Posterior cingulate gyrus (tissue), 11 donors: ENCODE results near the gene TRABD2A.
"Not testable (repeated sequence)": the region's sequence is repeated elsewhere in the genome, so short reads cannot be mapped to it uniquely, and the experiment has no call there.

ENCODE experiments used
- DNase-seq, 10 donors: peaks; one replicate each; pipeline versions ENCODE4 v3.0.0 to v3.0.0-alpha.2; 2020 to 2021; ENCODE audit warnings: mixed read lengths in 3 of 10
- intact Hi-C: fragments of 100-400 bp; cut with DNase I; formaldehyde crosslinking; loops from one replicate; pipeline ENCODE4 v1.15.1; 2023

TRABD2A gene

DNA sequence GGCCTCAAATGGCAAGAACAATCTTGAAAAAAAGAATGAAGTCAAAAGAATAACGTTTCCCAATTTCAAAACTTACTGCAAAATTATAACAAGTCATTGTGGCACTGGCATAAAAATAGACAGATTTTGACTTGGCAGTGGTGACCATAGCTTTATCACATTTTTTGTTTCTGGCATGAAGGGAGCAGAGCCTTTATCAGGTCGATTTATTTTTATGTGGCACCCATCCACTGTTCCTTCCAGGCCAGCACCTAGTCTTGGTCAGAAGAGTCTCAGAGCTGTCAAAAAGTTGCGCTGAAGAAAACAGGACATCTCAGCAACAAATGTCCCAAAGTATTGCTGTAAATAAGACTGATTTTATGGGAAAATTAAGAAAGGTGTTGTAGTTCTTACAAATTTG lies 92.4 kb downstream of the TRABD2A start:
- intact Hi-C loops: no loop called here
- no peak for DNase-seq

DNA sequence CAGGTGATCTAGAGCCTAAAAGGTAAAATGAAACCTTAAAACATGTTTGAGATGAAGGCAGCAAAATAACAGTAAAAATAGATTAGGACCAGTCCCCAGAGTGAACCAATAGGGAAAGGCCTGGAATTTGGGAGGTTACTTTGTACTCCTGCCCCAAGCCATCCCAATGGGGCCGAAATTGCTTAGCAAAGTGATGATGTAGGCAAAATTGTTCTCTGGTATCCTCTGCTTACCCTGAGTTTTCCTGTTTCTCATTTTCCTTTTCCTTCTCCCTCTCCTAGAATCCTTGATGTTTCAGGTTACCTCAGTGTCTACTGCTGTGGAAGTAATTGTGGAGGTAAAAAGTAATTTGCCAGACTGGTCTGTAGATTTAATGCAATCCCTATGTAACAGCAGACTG lies 92.9 kb downstream of the TRABD2A start:
- intact Hi-C loops: no loop called here
- DNase-seq: no peak

DNA sequence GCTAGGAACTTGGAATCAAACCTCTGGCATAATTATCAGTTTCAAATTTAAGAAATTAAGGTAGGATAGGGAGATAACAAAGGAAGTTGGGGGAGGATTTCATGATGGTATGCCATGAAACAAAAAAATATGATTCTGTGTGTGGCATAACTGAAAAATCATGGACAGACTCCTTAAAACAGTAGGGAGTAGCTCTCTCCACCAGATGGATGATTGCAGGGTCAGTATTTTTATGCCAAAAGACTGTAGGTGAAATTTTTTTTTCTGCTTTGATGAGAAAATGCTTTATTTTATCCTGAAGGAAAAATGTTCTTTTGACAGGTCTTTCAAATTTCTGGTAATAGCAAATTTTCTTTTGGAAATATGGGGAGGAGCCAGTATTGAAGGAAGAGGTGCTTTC lies 94.3 kb downstream of the TRABD2A start:
- intact Hi-C loops: no loop called here
- no peak for DNase-seq

DNA sequence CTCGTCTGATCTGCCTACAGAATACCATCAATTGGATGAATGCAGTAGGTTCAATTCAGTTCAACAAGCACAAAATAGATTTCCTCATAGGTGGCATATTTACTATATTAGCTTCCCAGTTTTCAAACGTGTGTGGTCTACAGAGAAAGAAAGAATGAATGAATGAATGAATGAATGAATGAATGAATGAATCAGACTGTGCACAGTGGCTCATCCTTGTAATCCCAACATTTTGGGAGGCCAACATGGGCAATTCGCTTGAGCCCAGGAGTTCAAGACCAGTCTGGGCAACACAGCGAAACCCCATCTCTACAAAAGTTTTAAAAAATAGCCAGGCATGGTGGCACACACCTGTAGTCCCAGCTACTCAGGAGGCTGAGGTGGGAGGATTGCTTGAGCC lies 94.9 kb downstream of the TRABD2A start:
- DNase-seq: no peak
- intact Hi-C loops: no loop called here

DNA sequence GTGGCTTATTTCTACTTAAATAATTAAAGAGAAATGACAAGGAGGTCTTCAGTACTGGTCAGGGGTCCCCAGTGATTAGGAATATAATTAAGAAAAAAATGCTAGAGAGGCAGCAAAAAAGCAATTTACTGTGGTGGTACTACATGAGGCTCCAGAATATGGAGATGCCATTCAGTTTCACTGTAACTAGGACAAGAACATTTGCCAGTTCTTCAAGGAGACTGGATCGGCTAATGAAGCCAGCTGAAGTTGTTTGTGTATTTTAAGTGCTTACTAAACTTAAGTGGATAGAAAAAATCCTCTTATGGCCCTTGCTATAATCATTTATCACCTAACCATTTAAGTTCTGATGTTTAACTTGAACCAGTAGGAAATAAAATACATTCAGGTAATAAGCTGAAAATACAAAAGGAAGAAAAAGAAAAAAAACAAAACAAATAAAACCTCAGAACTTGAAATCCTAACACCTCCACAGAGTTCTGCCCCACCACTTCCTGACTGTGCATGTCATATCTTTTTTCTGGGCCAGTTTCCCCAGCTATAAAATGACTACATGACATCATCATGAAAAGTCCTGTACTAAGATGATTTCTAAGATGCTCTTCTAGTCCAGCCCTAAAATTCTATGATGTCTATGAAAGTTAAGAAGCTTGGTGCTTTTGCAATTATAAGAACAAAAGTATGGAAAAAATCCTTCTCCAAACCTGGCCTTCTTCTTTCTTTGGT lies 98.0 kb downstream of the TRABD2A start:
- no peak for DNase-seq
- intact Hi-C loops: no loop called here

DNA sequence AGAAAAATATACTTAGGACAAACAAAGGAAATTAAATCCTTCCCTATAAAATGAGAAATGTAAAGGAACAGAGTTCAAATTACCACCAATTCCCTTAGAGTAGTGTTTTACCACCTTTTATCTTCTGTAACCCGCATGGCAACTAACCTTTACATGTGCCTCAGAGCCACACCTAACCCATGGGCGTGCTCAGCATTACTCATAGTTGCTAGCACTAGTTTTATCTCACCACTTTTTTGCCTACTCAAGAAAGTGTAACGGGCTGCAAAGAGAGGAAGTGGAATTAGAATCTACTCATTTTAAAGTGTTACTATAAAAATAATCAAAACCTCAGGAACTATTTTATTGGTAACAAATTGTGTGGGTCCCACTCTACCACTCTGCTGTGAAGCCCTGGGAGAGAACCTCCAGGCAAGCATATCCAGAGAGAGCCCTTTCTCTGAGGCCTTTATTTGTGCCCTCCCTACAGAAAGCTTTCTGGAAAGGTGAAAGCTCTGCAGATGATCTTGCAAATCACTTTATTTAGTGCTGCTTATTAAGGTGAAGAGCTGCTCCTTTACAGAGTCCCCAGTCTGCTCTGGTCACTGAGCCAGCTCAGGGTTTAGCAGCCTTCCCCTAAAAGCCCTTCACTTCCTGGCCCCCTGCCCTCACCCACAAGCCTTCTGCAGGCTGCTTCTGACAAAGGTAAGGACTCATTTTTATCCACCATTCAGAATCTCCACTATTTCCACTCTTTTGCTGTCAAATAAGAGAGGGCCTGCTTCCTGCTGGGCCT lies 98.8 kb downstream of the TRABD2A start:
- DNase-seq: peak in 1 of 10 donors; percentile 45
- intact Hi-C loops: no loop called here

DNA sequence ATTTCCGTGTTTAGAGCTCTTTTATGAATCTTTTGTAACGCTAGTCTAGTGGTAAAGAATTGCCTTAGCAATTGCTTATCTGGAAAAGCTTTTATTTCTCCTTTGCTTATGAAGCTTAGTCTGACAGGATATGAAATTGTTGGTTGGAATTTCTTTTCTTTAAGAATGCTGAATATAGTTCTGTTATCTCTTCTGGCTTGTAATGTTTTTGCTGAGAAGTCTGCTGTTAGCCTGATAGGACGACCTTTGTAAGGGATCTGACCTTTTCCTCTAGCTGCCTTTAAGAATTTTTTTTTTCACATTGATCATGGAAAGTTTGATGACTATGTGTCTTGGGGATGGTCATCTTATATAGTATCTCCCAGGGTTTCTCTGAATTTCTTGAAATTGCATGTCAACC lies 101.1 kb downstream of the TRABD2A start:
- DNase-seq: no peak
- intact Hi-C loops: no loop called here

DNA sequence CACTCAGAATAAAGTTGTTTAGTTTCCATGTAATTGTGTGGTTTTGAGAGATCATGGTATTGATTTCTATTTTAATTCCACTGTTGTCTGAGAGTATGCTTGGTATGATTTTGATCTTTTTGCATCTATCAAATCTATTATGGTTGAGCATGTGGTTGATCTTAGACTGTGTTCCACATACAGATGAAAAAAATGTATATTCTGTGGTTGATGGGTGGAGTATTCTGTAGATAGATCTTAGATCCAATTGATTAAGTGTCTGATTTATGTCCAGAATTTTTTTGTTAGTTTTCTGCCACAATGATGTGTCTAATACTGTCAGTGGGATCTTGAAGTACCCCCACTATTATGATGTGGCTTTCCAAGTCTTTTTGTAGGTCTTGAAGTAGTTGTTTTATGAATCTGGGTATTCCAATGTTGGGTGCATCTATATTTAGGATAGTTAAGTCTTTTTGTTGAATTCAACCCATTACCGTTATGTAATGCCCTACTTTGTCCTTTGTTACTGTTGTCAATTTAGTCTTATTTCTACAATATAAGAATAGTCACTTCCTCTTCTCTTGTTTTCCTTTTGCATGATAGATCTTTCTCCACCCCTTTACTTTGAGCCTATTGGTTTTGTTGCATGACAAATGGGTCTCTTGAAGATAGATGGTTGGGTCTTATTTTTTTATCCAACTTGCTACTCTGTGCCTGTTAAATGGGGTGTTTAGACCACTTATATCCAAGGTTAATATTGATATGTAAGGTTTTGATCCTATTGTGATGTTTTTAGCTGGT lies 101.8 kb downstream of the TRABD2A start:
- no peak for DNase-seq
- intact Hi-C loops: no loop called here

DNA sequence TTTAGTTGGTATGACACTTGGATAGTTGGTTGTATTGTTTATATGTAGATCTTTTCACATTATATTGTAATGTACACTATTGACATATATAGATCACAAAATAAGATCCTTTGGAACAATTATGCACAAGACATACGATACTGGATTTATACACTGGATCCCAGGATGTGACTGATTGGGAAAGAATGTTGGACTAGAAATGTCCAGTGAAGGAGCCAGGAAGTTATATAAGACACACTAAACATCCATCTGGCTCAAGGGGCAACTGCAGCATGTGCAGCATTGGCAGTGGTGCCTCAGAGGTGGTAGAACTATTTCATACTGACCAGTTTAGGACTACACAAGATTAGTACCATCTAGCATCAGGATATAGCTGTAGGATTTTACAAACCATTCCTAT lies 104.9 kb downstream of the TRABD2A start:
- intact Hi-C loops: no loop called here
- no peak for DNase-seq

DNA sequence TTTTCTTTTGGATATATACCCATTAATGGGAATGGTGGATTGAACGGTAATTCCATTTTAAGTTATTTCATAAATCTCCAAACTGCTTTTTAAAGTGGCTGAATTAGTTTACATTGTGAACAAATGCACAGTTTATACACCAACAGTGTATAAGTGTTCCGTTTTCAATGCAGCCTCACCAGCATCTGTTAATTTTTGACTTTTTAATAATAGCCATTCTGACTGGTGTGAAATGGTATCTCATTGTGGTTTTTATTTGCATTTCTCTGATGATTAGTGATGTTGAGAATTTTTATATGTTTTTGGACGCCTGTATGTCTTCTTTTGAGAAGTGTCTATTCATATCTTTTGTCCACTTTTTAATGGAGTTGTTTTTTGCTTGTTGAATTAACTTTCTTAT lies 107.3 kb downstream of the TRABD2A start:
- DNase-seq, intact Hi-C loops: not testable (repeated sequence)
